GM12878 (cell line): ENCODE data around the gene TCIRG1.

Source experiments
- EZH2 ChIP-seq: IDR thresholded peaks from 2 replicates; pipeline ENCODE4 v1.6.1; 2012; ENCODE audit warnings: low read depth, mild to moderate bottlenecking, control low read depth, inconsistent platforms, low read length, borderline replicate concordance; ENCODE audit not compliant: control insufficient read depth
- KDM1A ChIP-seq: fragments of 200-600 bp; sonication (generic); IDR thresholded peaks from 2 replicates; pipeline ENCODE4 v1.6.1; 2016; ENCODE audit warnings: borderline replicate concordance
- RAD21 ChIP-seq: IDR thresholded peaks from 2 replicates; pipeline ENCODE4 v1.6.1; 2011; ENCODE audit warnings: mild to moderate bottlenecking, low read depth, low read length, moderate library complexity; ENCODE audit not compliant: insufficient read depth
- RB1 ChIP-seq: fragments of 450-650 bp; formaldehyde crosslinking; IDR thresholded peaks from 2 replicates; pipeline ENCODE4 v1.6.1; 2017; ENCODE audit warnings: mild to moderate bottlenecking, borderline replicate concordance
- SIN3A ChIP-seq: IDR thresholded peaks from 2 replicates; pipeline ENCODE4 v1.6.1; 2012; ENCODE audit warnings: low read depth, low read length, improper control_type of control experiment
- SPI1 ChIP-seq: IDR thresholded peaks from 2 replicates; pipeline ENCODE4 v1.6.1; 2011; ENCODE audit warnings: low read depth, mild to moderate bottlenecking, low read length, moderate library complexity, borderline replicate concordance; ENCODE audit not compliant: insufficient read depth
- TF ChIP-seq, protein P1 (sequence below), 3 experiments: IDR thresholded peaks in 2 of 3; conservative IDR thresholded peaks in 1 of 3; 2 replicates each; pipeline ENCODE4 v1.5.1; 2011; ENCODE audit warnings: low read depth in 3 of 3, low read length in 3 of 3, mild to moderate bottlenecking in 3 of 3, control low read depth in 2 of 3, moderate library complexity in 2 of 3, inconsistent platforms in 1 of 3, mixed read lengths in 1 of 3; ENCODE audit not compliant: control insufficient read depth in 2 of 3, insufficient read depth in 1 of 3; ENCODE audit errors: extremely low read depth in 1 of 3

DNA sequence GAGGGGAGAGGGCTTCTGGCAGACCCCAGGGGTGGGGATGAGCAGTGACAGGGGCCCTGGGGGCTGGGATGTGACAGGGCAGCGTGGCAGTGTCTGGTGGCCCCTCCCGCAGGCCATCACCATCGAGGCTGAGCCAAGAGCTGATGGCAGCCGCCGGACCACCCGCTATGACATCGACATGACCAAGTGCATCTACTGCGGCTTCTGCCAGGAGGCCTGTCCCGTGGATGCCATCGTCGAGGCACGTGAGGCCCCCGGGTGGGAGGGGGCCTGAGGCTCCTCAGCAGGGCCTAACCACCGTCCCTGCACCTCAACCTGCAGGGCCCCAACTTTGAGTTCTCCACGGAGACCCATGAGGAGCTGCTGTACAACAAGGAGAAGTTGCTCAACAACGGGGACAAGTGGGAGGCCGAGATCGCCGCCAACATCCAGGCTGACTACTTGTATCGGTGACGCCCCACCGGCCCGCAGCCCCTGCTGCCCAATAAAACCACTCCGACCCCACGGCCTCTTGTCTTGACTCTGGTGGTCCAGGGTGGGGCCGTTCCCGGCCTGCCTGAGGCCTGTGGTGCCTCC, 2.6 kb upstream of the TCIRG1 start:
- TF ChIP-seq, protein P1, sequence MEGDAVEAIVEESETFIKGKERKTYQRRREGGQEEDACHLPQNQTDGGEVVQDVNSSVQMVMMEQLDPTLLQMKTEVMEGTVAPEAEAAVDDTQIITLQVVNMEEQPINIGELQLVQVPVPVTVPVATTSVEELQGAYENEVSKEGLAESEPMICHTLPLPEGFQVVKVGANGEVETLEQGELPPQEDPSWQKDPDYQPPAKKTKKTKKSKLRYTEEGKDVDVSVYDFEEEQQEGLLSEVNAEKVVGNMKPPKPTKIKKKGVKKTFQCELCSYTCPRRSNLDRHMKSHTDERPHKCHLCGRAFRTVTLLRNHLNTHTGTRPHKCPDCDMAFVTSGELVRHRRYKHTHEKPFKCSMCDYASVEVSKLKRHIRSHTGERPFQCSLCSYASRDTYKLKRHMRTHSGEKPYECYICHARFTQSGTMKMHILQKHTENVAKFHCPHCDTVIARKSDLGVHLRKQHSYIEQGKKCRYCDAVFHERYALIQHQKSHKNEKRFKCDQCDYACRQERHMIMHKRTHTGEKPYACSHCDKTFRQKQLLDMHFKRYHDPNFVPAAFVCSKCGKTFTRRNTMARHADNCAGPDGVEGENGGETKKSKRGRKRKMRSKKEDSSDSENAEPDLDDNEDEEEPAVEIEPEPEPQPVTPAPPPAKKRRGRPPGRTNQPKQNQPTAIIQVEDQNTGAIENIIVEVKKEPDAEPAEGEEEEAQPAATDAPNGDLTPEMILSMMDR (IDR thresholded peaks at IDR 0.05 in 2 of 3, conservative IDR thresholded peaks at IDR 0.05 in 1 of 3; ENCODE audit: control insufficient read depth in 2 of 3, extremely low read depth in 1 of 3, insufficient read depth in 1 of 3, low read depth in 3 of 3, low read length in 3 of 3): no peak
- TF ChIP-seq RB1: no peak
- no peak for TF ChIP-seq KDM1A
- TF ChIP-seq SPI1: no peak
- no peak for TF ChIP-seq RAD21
- no peak for TF ChIP-seq SIN3A
- TF ChIP-seq EZH2: no peak
